Adrenal gland (tissue), 12 donors: ENCODE results near the gene CAMK2D. TPM values are rescaled to one million over a fixed set of nuclear protein-coding genes. Genes with fewer than 3 reads are reported as not detected.

ENCODE experiments used
- DNase-seq, 7 donors: peaks; one replicate each; pipeline ENCODE4 v3.0.0-alpha.2; 2019 to 2020
- H3K27ac ChIP-seq, 5 donors: fragments of 200-600 bp; sonication (generic) in 4 of 5; 1 replicate in 3 of 5; 2 replicates in 2 of 5; pipeline versions ENCODE4 v1.5.1 to v1.8.0; 2016 to 2020; ENCODE audit warnings: mild to moderate bottlenecking in 1 of 5
- H3K27me3 ChIP-seq: fragments of 200-600 bp; 2 replicates; pipeline ENCODE4 v1.8.0; 2021
- H3K36me3 ChIP-seq, 2 donors: fragments of 200-600 bp; replicated peaks in 1 of 2; 1 replicate in 1 of 2; 2 replicates in 1 of 2; pipeline versions ENCODE4 v1.5.1 to v1.8.0; 2018 to 2022
- H3K4me1 ChIP-seq, 2 donors: fragments of 200-600 bp; replicated peaks in 1 of 2; 1 replicate in 1 of 2; 2 replicates in 1 of 2; pipeline versions ENCODE4 v1.5.1 to v1.8.0; 2018 to 2021
- H3K4me3 ChIP-seq, 4 donors: fragments of 200-600 bp; sonication (generic) in 3 of 4; one replicate each; pipeline ENCODE4 v1.5.1; 2016 to 2018
- H3K9me3 ChIP-seq, 3 donors: fragments of 200-600 bp; sonication (generic) in 1 of 3; replicated peaks in 1 of 3; 1 replicate in 2 of 3; 2 replicates in 1 of 3; pipeline versions ENCODE4 v1.5.1 to v1.8.0; 2016 to 2021
- CTCF ChIP-seq, 6 experiments: fragments of 450-650 bp in 4 of 6; fragments of 200-600 bp in 2 of 6; sonication (generic) in 1 of 6; IDR thresholded peaks; 1 replicate in 5 of 6; 2 replicates in 1 of 6; pipeline versions ENCODE4 v1.5.1 to v1.8.0; 2016 to 2021; ENCODE audit warnings: antibody characterized with exemption in 6 of 6, mild to moderate bottlenecking in 2 of 6, moderate library complexity in 1 of 6
- POLR2A ChIP-seq, 2 donors: fragments of 450-650 bp; IDR thresholded peaks; one replicate each; pipeline ENCODE4 v1.6.1; 2017; ENCODE audit warnings: antibody characterized with exemption in 2 of 2, mild to moderate bottlenecking in 2 of 2, moderate library complexity in 1 of 2
- WGBS, 4 donors: extraction: QIAGEN DNeasy Blood & Tissue Kit in 2 of 4; methylation state at CpG; one replicate each; pipeline versions ENCODE4 v1.1.5 to v1.1.7; 2013 to 2017; 5-methylcytosine and 5-hydroxymethylcytosine counted together
- intact Hi-C, 2 donors: fragments of 100-400 bp; cut with DNase I; formaldehyde crosslinking; loops; one replicate each; pipeline versions ENCODE4 v1.14.1 to v1.15.0; 2022 to 2023
- polyA plus RNA-seq, 3 donors: library from polyadenylated mRNA; stranded (reverse); fragments of 200-250 nt in 2 of 3; fragments of 350-450 nt in 1 of 3; fragmentation: Illumina TruSeq in 1 of 3; extraction: RNeasy Lipid Tissue Mini Kit (QIAGEN cat#74804) in 1 of 3; gene quantifications; one replicate each; pipeline ENCODE4 v1.2.3, GENCODE V29; 2013 to 2014
- total RNA-seq, 9 donors: library from RNA; depleted of rRNA in 4 of 9; stranded (reverse); fragments of >200 nt in 4 of 9; fragments of 120-200 nt in 1 of 9; fragmentation: NEBNext Ultra II Directional in 1 of 9; extraction: Animal tissue kit (Norgen Biotek cat#: 25700) in 1 of 9; gene quantifications; one replicate each; pipeline versions ENCODE4 v1.1.0 to v1.2.4, GENCODE V29; 2013 to 2023
- donor health status: healthy with polysubstance abuse.
- donor health status: Bipolar disorder and iron deficiency.
- donor health status: DM: yes; HTN: yes; CAD: no.
- donor health status: DM: no; HTN: no; CAD: no.
- donor health status: DM: no; HTN: no; CAD: no.
- donor health status: DM: yes; HTN: yes; CAD: no.

CAMK2D gene
- total and polyA plus RNA-seq, 12 donors: 7.6 to 83.9 (median 33.6) TPM

- 86 to 95% (median 92%) methylated on average over 5 of the region's 5 CpGs for WGBS, 4 donors
- Histone ChIP-seq H3K4me1 (peaks cover 9 to 15% of the 10 kb centered on the region in 2 donors), H3K27ac (no peak overlapping the region), H3K27me3 (no peaks in the 10 kb centered on the region), H3K4me3 (no peak overlapping the region), H3K36me3 (no peaks in the 10 kb centered on the region), H3K9me3 (no peaks in the 10 kb centered on the region)
- TF ChIP-seq CTCF (IDR thresholded peaks at IDR 0.05): no peak
- TF ChIP-seq POLR2A (IDR thresholded peaks at IDR 0.05): no peak
- DNase-seq: no peak
- intact Hi-C loops: no loop called here
Observed at GRCh38 chr4:113576947-113577678, 184.4 kb downstream of the CAMK2D start.

- no peaks in the 10 kb centered on the region for H3K27me3 ChIP-seq
- H3K4me3 ChIP-seq: no peak overlapping the region
- H3K4me1 ChIP-seq: peaks cover 9 to 15% of the 10 kb centered on the region in 2 donors
- no peaks in the 10 kb centered on the region for H3K36me3 ChIP-seq
- intact Hi-C loops: no loop called here
- WGBS, 4 donors: 76 to 85% (median 82%) methylated on average over 2 of the region's 2 CpGs
- H3K27ac ChIP-seq: peak overlapping the region in 1 of 5 donors; percentile 28
- no peaks in the 10 kb centered on the region for H3K9me3 ChIP-seq
- DNase-seq: no peak
- no peak for TF ChIP-seq POLR2A (IDR thresholded peaks at IDR 0.05)
- TF ChIP-seq CTCF (IDR thresholded peaks at IDR 0.05): no peak
Observed at GRCh38 chr4:113575401-113575800, 186.1 kb downstream of the CAMK2D start.

GRCh38 chr4:113574636-113575103, 186.9 kb downstream of the CAMK2D start:
- H3K4me3 ChIP-seq: peak overlapping the region in 1 of 4 donors; percentile 20
- no peaks in the 10 kb centered on the region for H3K9me3 ChIP-seq
- DNase-seq: no peak
- TF ChIP-seq POLR2A (IDR thresholded peaks at IDR 0.05) (no peak), CTCF (IDR thresholded peaks at IDR 0.05) (no peak)
- H3K27ac ChIP-seq: peak overlapping the region in 4 of 5 donors; percentile 28 to 73 (median 55)
- H3K4me1 ChIP-seq: peaks cover 9 to 15% of the 10 kb centered on the region in 2 donors
- H3K36me3 ChIP-seq: no peaks in the 10 kb centered on the region
- 15 to 36% (median 18%) methylated on average over 1 of the region's 1 CpG for WGBS, 4 donors
- H3K27me3 ChIP-seq: no peaks in the 10 kb centered on the region
- intact Hi-C loops: no loop called here

- peaks cover 9 to 15% of the 10 kb centered on the region in 2 donors for H3K4me1 ChIP-seq
- no peaks in the 10 kb centered on the region for H3K9me3 ChIP-seq
- TF ChIP-seq CTCF (IDR thresholded peaks at IDR 0.05): no peak
- TF ChIP-seq POLR2A (IDR thresholded peaks at IDR 0.05): no peak
- intact Hi-C loops: no loop called here
- H3K27me3 ChIP-seq: no peaks in the 10 kb centered on the region
- H3K27ac ChIP-seq: no peak overlapping the region
- H3K36me3 ChIP-seq: no peaks in the 10 kb centered on the region
- no peak for DNase-seq
- WGBS, 4 donors: 93 to 99% (median 96%) methylated on average over 3 of the region's 3 CpGs
- H3K4me3 ChIP-seq: no peak overlapping the region
Observed at GRCh38 chr4:113572620-113573019, 188.9 kb downstream of the CAMK2D start.
